ENCODE results near the gene APOBEC3A.
A peak's percentile ranks its signal among the peaks of the same experiment; 100 is the strongest.

The APOBEC3A gene

DNA sequence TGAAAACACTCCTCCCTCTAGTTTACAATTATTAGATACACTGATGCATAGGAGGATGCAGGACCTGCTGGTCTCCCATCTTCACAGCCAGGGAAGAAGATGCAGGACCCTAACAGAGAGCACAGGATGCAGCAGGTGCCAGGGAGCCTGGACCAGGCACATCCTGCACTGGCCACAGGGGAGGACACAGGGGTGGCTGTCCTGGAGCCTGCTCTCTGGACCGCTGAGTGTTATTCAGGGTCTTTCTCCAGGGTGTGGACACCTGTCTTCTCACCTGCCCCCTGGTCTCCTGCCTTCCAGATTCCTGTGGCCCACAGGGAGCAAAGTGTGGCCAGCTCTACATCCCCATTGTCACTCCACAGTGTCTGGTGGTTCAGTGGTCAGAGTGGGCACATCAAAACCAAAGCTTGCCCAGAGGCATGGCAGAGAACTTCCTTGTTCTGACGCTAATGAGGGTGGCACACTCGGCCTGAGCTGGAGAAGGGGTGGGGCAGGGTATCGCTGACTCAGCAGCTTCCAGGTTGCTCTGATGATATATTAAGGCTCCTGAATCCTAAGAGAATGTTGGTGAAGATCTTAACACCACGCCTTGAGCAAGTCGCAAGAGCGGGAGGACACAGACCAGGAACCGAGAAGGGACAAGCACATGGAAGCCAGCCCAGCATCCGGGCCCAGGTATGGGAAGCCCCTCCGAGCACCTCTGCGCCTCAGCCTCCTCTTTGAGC lies at the start of gene APOBEC3A:
TSS of gene APOBEC3A (plus strand) at position 564 of the 725 bp plus-strand sequence. CDS start at position 647, 83 bp downstream.
- no peak for DNase-seq

GRCh38 chr22:38907767-38908166 lies 49.6 kb upstream of the APOBEC3A start:
- no peak for DNase-seq

GRCh38 chr22:38911434-38911833 lies 46.0 kb upstream of the APOBEC3A start:
- DNase-seq: no peak

- DNase-seq: no peak
Observed at GRCh38 chr22:38919631-38920190, 37.7 kb upstream of the APOBEC3A start.

- DNase-seq: no peak
Observed at GRCh38 chr22:38921120-38921519, 36.3 kb upstream of the APOBEC3A start.

GRCh38 chr22:38921806-38922205 lies 35.6 kb upstream of the APOBEC3A start:
- no peak for DNase-seq

GRCh38 chr22:38923463-38924346 lies 33.7 kb upstream of the APOBEC3A start:
- peak; percentile 57 for DNase-seq

GRCh38 chr22:38924347-38924952 lies 33.0 kb upstream of the APOBEC3A start:
- DNase-seq: no peak

GRCh38 chr22:38925571-38926041 lies 31.8 kb upstream of the APOBEC3A start:
- no peak for DNase-seq

- peak; percentile 60 for DNase-seq
Observed at GRCh38 chr22:38927033-38927781, 30.2 kb upstream of the APOBEC3A start.

DNA sequence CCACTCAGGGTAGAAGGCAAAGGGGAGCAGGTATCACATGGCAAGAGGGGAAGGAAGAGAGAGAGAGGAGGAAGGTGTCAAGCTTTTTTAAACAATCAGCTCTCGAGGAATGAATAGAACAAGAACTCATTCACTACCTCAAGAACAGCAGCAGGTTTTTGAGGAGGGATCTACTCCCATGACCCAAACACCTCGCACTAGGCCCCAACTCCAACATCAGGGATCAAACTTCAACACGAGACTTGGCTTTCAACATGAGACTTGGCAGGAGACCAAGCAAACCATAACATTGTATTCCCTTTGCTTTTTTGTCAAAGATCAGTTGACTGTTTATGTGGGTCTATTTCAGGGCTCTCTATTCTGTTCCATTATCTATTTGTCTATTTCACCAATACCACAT lies 26.9 kb upstream of the APOBEC3A start:
- DNase-seq: no peak

- no peak for DNase-seq
Observed at GRCh38 chr22:38935023-38935422, 22.4 kb upstream of the APOBEC3A start.

GRCh38 chr22:38935616-38936015 lies 21.8 kb upstream of the APOBEC3A start:
- DNase-seq: no peak

GRCh38 chr22:38936562-38936961 lies 20.8 kb upstream of the APOBEC3A start:
- no peak for DNase-seq

GRCh38 chr22:38937036-38937435 lies 20.4 kb upstream of the APOBEC3A start:
- no peak for DNase-seq

DNA sequence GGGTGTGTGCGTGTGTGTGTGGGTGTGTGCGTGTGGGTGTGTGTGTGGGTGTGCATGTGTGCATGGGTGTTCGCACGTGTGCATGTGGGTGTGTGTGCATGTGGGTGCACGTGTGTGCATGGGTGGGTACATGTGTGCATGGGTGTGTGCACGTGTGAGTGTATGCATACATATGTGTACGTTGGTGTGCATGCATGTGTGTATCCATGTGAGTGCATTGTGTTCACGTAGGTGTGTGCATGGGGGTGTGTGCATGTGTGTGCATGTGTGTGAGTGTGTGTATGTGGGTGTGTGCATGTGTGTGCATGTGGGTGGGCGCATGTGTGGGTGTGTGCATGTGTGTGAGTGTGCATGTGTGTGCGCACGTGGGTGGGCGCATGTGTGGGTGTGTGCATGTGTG lies 19.9 kb upstream of the APOBEC3A start:
- DNase-seq: no peak

GRCh38 chr22:38938221-38938620 lies 19.2 kb upstream of the APOBEC3A start:
- no peak for DNase-seq

- DNase-seq: no peak
Observed at GRCh38 chr22:38938925-38939324, 18.5 kb upstream of the APOBEC3A start.

DNA sequence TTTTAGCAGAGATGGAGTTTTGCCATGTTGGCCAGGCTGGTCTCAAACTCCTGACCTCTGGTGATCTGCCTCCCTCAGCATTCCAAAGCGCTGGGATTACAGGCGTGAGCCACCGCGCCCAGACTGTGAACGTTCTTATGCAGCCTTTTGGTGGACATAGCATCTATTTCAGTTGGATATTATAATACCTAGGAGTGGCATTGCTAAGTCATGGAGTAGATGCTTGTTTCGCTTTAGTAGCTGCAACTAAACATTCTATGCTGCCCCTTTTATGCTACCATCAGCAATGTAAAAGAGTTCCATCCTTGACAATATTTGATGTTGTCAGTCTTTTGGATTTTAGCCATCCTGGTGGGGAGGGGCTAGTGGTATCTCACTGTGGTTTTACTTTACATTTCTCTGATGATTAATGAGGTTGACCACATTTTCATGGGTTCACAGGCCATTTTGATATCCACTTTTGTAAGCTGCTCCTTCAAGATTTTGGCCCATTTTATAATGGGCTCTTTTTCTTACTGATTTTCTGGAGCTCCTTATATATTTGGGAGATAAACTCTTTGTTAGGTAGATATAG lies 16.5 kb upstream of the APOBEC3A start:
- DNase-seq: no peak

DNA sequence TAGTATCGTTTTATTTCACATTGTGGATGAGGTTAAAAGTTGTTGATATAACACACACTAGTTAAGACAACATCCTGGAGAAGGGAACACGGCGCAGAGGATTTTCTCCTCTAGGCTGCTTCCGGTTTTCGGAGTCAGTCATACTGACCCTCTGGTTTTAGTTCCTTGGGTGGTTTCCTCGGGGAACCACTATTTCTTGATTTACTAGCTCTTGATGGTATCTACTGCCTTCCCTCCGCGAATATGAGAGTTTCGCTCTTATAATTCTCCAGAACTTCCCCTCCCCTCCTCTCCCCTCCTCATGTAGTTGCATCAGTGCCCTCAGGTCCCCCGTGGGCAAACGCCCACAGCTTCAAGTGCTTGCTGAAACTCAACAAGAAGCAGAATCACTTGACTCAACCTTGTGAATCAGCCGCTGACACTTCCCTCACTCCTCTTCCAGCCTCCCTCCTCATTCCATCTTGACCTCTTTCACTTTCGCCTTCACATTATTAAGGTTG lies 15.9 kb upstream of the APOBEC3A start:
- no peak for DNase-seq

GRCh38 chr22:38942702-38943101 lies 14.7 kb upstream of the APOBEC3A start:
- DNase-seq: no peak

DNA sequence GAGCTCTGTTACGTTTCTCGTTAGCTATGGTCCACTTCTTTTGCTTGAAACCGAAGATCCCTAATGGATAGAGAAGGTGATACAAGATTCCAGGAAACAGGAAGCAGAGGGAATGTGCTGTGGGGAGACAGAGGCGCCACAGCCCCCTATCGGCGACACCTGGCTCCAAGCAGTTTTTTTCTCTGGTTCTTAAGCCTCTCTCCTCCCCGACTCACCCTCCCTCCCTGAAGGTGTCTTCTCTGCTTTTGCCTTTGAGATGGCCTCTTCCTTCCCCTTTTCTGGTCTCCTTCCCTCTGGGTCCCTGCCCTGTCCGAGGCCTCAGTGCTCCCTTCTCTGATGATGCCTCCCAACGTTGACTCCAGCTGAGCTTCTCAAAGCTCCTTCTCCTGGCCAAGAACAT lies 14.2 kb upstream of the APOBEC3A start:
- no peak for DNase-seq
